Neural cell (in vitro differentiated cells): ENCODE results near the gene PKHD1.

Experiments
- CTCF ChIP-seq: fragments of 450-650 bp; IDR thresholded peaks from 2 replicates; pipeline ENCODE4 v1.5.1; 2014; ENCODE audit warnings: antibody characterized with exemption, mild to moderate bottlenecking, moderate library complexity; ENCODE audit not compliant: poor library complexity, severe bottlenecking
- EP300 ChIP-seq: fragments of 450-650 bp; conservative IDR thresholded peaks from 2 replicates; pipeline ENCODE4 v1.6.1; 2014; ENCODE audit warnings: antibody characterized with exemption, mild to moderate bottlenecking, moderate library complexity; ENCODE audit not compliant: poor library complexity, severe bottlenecking
- POLR2AphosphoS5 ChIP-seq: IDR thresholded peaks from 2 replicates; pipeline ENCODE4 v1.6.1; 2012
- SMC3 ChIP-seq: fragments of 450-650 bp; conservative IDR thresholded peaks from 2 replicates; pipeline ENCODE4 v1.6.1; 2014; ENCODE audit warnings: antibody characterized with exemption, mild to moderate bottlenecking, moderate library complexity; ENCODE audit not compliant: poor library complexity
- TAF1 ChIP-seq: IDR thresholded peaks from 2 replicates; pipeline ENCODE4 v1.6.1; 2012; ENCODE audit warnings: low read depth

- TF ChIP-seq POLR2AphosphoS5 (no peak), SMC3 (no peak), CTCF (no peak), EP300 (no peak), TAF1 (no peak)
These were observed 150.7 kb downstream of the PKHD1 start for GRCh38 chr6:51936531-51937290.
